Small intestine (tissue), 7 donors: Measurements from ENCODE around the gene SGIP1. TPM values are rescaled to one million over a fixed set of nuclear protein-coding genes. Genes with fewer than 3 reads are reported as not detected.

Experiments
- DNase-seq, 2 donors: peaks; one replicate each; pipeline versions ENCODE4 v3.0.0 to v3.0.0-alpha.2; 2013
- FAIRE-seq: peaks from 2 replicates; lab custom pipeline; 2012; peaks lifted over from hg19 to GRCh38; lab: Jason Lieb, UNC
- H3K27ac ChIP-seq, 3 donors: one replicate each; pipeline ENCODE4 v1.5.1; 2013; ENCODE audit warnings: low read length in 2 of 3, mild to moderate bottlenecking in 2 of 3, control low read depth in 1 of 3, inconsistent platforms in 1 of 3, low read depth in 1 of 3, moderate library complexity in 1 of 3
- H3K27me3 ChIP-seq, 3 donors: one replicate each; pipeline ENCODE4 v1.6.1; 2013; ENCODE audit warnings: low read length in 3 of 3, inconsistent platforms in 1 of 3; ENCODE audit not compliant: control insufficient read depth in 3 of 3, insufficient read depth in 3 of 3
- H3K36me3 ChIP-seq, 3 donors: one replicate each; pipeline ENCODE4 v1.6.1; 2013; ENCODE audit warnings: low read length in 3 of 3, inconsistent platforms in 1 of 3, low read depth in 1 of 3, mild to moderate bottlenecking in 1 of 3, moderate library complexity in 1 of 3; ENCODE audit not compliant: control insufficient read depth in 3 of 3, insufficient read depth in 2 of 3
- H3K4me1 ChIP-seq, 3 donors: one replicate each; pipeline ENCODE4 v1.6.1; 2013; ENCODE audit warnings: low read length in 2 of 3, inconsistent platforms in 1 of 3, low read depth in 1 of 3, mild to moderate bottlenecking in 1 of 3, moderate library complexity in 1 of 3; ENCODE audit not compliant: control insufficient read depth in 3 of 3, insufficient read depth in 2 of 3
- H3K4me3 ChIP-seq, 3 donors: one replicate each; pipeline ENCODE4 v1.5.1; 2013; ENCODE audit warnings: low read length in 3 of 3, control low read depth in 1 of 3, inconsistent platforms in 1 of 3, low read depth in 1 of 3, mild to moderate bottlenecking in 1 of 3, moderate library complexity in 1 of 3
- H3K9me3 ChIP-seq, 2 donors: one replicate each; pipeline ENCODE4 v1.6.1; 2013; ENCODE audit warnings: low read depth in 1 of 2, low read length in 1 of 2; ENCODE audit not compliant: control insufficient read depth in 2 of 2, insufficient read depth in 1 of 2
- WGBS, 3 donors: extraction: QIAGEN DNeasy Blood & Tissue Kit; methylation state at CpG; one replicate each; pipeline ENCODE4 v1.1.7; 2013; 5-methylcytosine and 5-hydroxymethylcytosine counted together
- polyA plus RNA-seq, 4 donors: library from polyadenylated mRNA; stranded (reverse) in 3 of 4; unstranded in 1 of 4; fragments of 200-250 nt in 3 of 4; fragments of 120-200 nt in 1 of 4; gene quantifications; one replicate each; pipeline versions ENCODE4 v1.2.1 to v1.2.3, GENCODE V29; 2013
- donor health status: healthy with polysubstance abuse.
- donor health status: control.
- donor health status: control.
- donor health status: Bipolar disorder and iron deficiency.
- donor health status: healthy.

SGIP1 gene
- polyA plus RNA-seq, 4 donors, result 1.6 to 2.2 TPM; not detected in 2

GRCh38 chr1:66526991-66527390 lies 7.0 kb upstream of the SGIP1 start:
- no peak for FAIRE-seq

GRCh38 chr1:66527686-66528085 lies 6.3 kb upstream of the SGIP1 start:
- H3K9me3 ChIP-seq, result no peaks in the 10 kb centered on the region
- DNase-seq (no peak), FAIRE-seq (no peak)
- WGBS, 3 donors, result 68 to 87% (median 85%) methylated on average over 2 of the region's 2 CpGs
- H3K36me3 ChIP-seq, result no peaks in the 10 kb centered on the region
- no peaks in the 10 kb centered on the region for H3K4me1 ChIP-seq
- peaks cover 0 to 6% (median 0%) of the 10 kb centered on the region in 3 donors for H3K27me3 ChIP-seq
- no peak overlapping the region for H3K27ac ChIP-seq
- H3K4me3 ChIP-seq, result no peak overlapping the region

More at GRCh38 chr1:66526991-66527390, 7.0 kb upstream of the SGIP1 start:
- Histone ChIP-seq H3K27me3 (no peaks in the 10 kb centered on the region), H3K27ac (no peak overlapping the region), H3K4me3 (no peak overlapping the region), H3K4me1 (no peaks in the 10 kb centered on the region), H3K36me3 (no peaks in the 10 kb centered on the region), H3K9me3 (no peaks in the 10 kb centered on the region)
- no peak for DNase-seq
- WGBS, 3 donors, result 63 to 71% (median 65%) methylated on average over 2 of the region's 2 CpGs

- no peak for FAIRE-seq
- 58 to 67% (median 60%) methylated on average over 1 of the region's 1 CpG for WGBS, 3 donors
- Histone ChIP-seq H3K4me1 (no peaks in the 10 kb centered on the region), H3K36me3 (no peaks in the 10 kb centered on the region), H3K4me3 (no peak overlapping the region), H3K27me3 (peaks cover 0 to 15% (median 0%) of the 10 kb centered on the region in 3 donors), H3K27ac (no peak overlapping the region), H3K9me3 (no peaks in the 10 kb centered on the region)
- DNase-seq, result no peak
These were observed 5.4 kb upstream of the SGIP1 start for GRCh38 chr1:66528580-66528979.

- Histone ChIP-seq H3K27ac (peak overlapping the region in 1 of 3 donors; percentile 65), H3K4me3 (no peak overlapping the region), H3K36me3 (no peaks in the 10 kb centered on the region), H3K4me1 (no peaks in the 10 kb centered on the region), H3K9me3 (no peaks in the 10 kb centered on the region), H3K27me3 (peaks cover 0 to 30% (median 0%) of the 10 kb centered on the region in 3 donors)
- FAIRE-seq, result no peak
- DNase-seq, result no peak
- WGBS, 3 donors, result 71 to 82% (median 78%) methylated on average over 1 of the region's 1 CpG
These were observed 1.7 kb upstream of the SGIP1 start for GRCh38 chr1:66532214-66532613.

GRCh38 chr1:66532798-66533783 lies 862 bp upstream of the SGIP1 start:
- H3K9me3 ChIP-seq, result no peaks in the 10 kb centered on the region
- peak overlapping the region in 2 of 3 donors; percentile 20 to 49 for H3K4me3 ChIP-seq
- H3K4me1 ChIP-seq, result no peaks in the 10 kb centered on the region
- DNase-seq (peak in 1 of 2 donors; percentile 38), FAIRE-seq (no peak)
- H3K27ac ChIP-seq, result peak overlapping the region in 2 of 3 donors; percentile 65 to 79
- peaks cover 0 to 30% (median 0%) of the 10 kb centered on the region in 3 donors for H3K27me3 ChIP-seq
- no peaks in the 10 kb centered on the region for H3K36me3 ChIP-seq
- 5 to 7% (median 7%) methylated on average over 50 of the region's 50 CpGs for WGBS, 3 donors

GRCh38 chr1:66535061-66535460 lies 1.1 kb downstream of the SGIP1 start:
- Histone ChIP-seq H3K27ac (no peak overlapping the region), H3K4me3 (no peak overlapping the region), H3K9me3 (no peaks in the 10 kb centered on the region), H3K27me3 (peaks cover 0 to 30% (median 0%) of the 10 kb centered on the region in 3 donors), H3K4me1 (no peaks in the 10 kb centered on the region), H3K36me3 (no peaks in the 10 kb centered on the region)
- WGBS, 3 donors, result 83 to 88% (median 84%) methylated on average over 2 of the region's 2 CpGs
- no peak for FAIRE-seq
- DNase-seq, result no peak

- 26 to 38% (median 36%) methylated on average over 1 of the region's 1 CpG for WGBS, 3 donors
- FAIRE-seq (no peak), DNase-seq (no peak)
- H3K4me3 ChIP-seq, result no peak overlapping the region
- H3K4me1 ChIP-seq, result no peaks in the 10 kb centered on the region
- peaks cover 0 to 30% (median 0%) of the 10 kb centered on the region in 3 donors for H3K27me3 ChIP-seq
- H3K36me3 ChIP-seq, result no peaks in the 10 kb centered on the region
- H3K9me3 ChIP-seq, result no peaks in the 10 kb centered on the region
- no peak overlapping the region for H3K27ac ChIP-seq
These were observed 1.9 kb downstream of the SGIP1 start for GRCh38 chr1:66535853-66536252.

GRCh38 chr1:66537718-66538117 lies 3.8 kb downstream of the SGIP1 start:
- FAIRE-seq, result no peak
- Histone ChIP-seq H3K27ac (no peak overlapping the region), H3K36me3 (no peaks in the 10 kb centered on the region), H3K9me3 (no peaks in the 10 kb centered on the region), H3K4me3 (no peak overlapping the region), H3K27me3 (peaks cover 0 to 23% (median 0%) of the 10 kb centered on the region in 3 donors), H3K4me1 (peaks cover 0 to 2% (median 0%) of the 10 kb centered on the region in 3 donors)
- DNase-seq, result no peak
- WGBS, 3 donors, result 62 to 96% (median 94%) methylated on average over 1 of the region's 1 CpG
